Measurements from ENCODE around the gene LTA4H. TPM values are rescaled to one million over a fixed set of nuclear protein-coding genes. Genes with fewer than 3 reads are reported as not detected.

The LTA4H gene
- total RNA-seq, 4 donors from 2014 or later: 105 to 235 (median 123) TPM

- H3K9me3 ChIP-seq: peaks cover 0 to 7% (median 0%) of the 10 kb centered on the region in 3 donors
- TF ChIP-seq POLR2A (IDR thresholded peaks at IDR 0.05) (no peak), CTCF (IDR thresholded peaks at IDR 0.05) (no peak)
- no peaks in the 10 kb centered on the region for H3K36me3 ChIP-seq
- DNase-seq: no peak
- intact Hi-C loops (cut with DNase I): loop anchor here (5.0 kb wide), 2 partner anchors 152 to 337 kb away; no protein-coding TSS in a partner anchor
- WGBS, 2 donors: 82 to 88% methylated on average over 6 of the region's 7 CpGs
- H3K4me3 ChIP-seq: no peak overlapping the region
- peaks cover 0 to 27% (median 4%) of the 10 kb centered on the region in 3 donors for H3K4me1 ChIP-seq
- no peak overlapping the region for H3K27ac ChIP-seq
- no peaks in the 10 kb centered on the region for H3K27me3 ChIP-seq
These were observed 24.7 kb upstream of the LTA4H start for GRCh38 chr12:96060041-96060440.

DNA sequence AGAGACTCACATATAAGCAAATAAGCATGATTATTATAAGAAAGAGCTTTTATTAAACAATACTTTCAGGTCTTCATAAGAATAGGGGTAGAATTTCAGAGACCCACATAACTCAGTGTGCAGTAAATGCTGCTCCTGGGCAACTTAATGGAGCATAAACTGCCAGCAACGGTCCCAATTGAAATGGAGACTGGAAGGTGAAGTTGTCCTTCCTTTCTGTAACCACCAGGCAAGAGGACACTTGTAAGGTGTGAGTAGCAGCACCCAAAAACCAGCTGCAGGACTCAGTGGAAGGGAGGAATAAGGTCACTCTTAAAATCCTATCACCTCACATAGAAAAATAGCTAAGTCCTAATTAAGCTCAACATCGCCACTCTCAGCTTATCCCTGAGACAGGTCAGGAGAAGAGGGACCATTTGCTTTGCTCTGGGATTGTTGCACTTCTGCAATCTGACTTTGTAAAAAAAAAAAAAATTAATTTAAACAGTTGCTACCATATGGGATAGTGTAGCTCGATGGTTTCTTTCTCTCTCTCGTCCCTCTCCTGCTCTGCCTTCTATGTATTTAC, 22.7 kb upstream of the LTA4H start:
- Histone ChIP-seq H3K9me3 (peaks cover 0 to 7% (median 0%) of the 10 kb centered on the region in 3 donors), H3K4me1 (peaks cover 0 to 18% (median 4%) of the 10 kb centered on the region in 3 donors), H3K27ac (no peak overlapping the region), H3K27me3 (no peaks in the 10 kb centered on the region), H3K36me3 (no peaks in the 10 kb centered on the region), H3K4me3 (no peak overlapping the region)
- intact Hi-C loops (cut with DNase I): loop anchor here (5.0 kb wide), 1 partner anchor 459 kb away; no protein-coding TSS in a partner anchor
- WGBS, 2 donors: 80 to 81% methylated on average over 4 of the region's 4 CpGs
- no peak for DNase-seq
- TF ChIP-seq CTCF (IDR thresholded peaks at IDR 0.05) (no peak), POLR2A (IDR thresholded peaks at IDR 0.05) (no peak)

- intact Hi-C loops (cut with DNase I): loop anchor here (5.0 kb wide), 1 partner anchor 460 kb away; no protein-coding TSS in a partner anchor
- H3K27ac ChIP-seq: no peak overlapping the region
- 89 to 98% methylated on average over 7 to 8 of the region's 8 CpGs for WGBS, 2 donors
- no peaks in the 10 kb centered on the region for H3K27me3 ChIP-seq
- no peak for DNase-seq
- H3K9me3 ChIP-seq: peaks cover 0 to 7% (median 0%) of the 10 kb centered on the region in 3 donors
- H3K36me3 ChIP-seq: no peaks in the 10 kb centered on the region
- H3K4me3 ChIP-seq: no peak overlapping the region
- H3K4me1 ChIP-seq: peaks cover 0 to 11% (median under 1%) of the 10 kb centered on the region in 3 donors
- TF ChIP-seq POLR2A (IDR thresholded peaks at IDR 0.05) (no peak), CTCF (IDR thresholded peaks at IDR 0.05) (no peak)
These were observed 21.5 kb upstream of the LTA4H start for GRCh38 chr12:96056646-96057455.

- peak overlapping the region in 2 of 4 donors; percentile 34 to 63 for H3K27ac ChIP-seq
- H3K4me1 ChIP-seq: peaks cover 0 to 4% (median 0%) of the 10 kb centered on the region in 3 donors
- DNase-seq: no peak
- H3K36me3 ChIP-seq: no peaks in the 10 kb centered on the region
- 59 to 66% methylated on average over 4 of the region's 4 CpGs for WGBS, 2 donors
- peaks cover 0 to 7% (median 0%) of the 10 kb centered on the region in 3 donors for H3K9me3 ChIP-seq
- intact Hi-C loops (cut with DNase I): no loop called here
- H3K4me3 ChIP-seq: no peak overlapping the region
- TF ChIP-seq CTCF (IDR thresholded peaks at IDR 0.05) (no peak), POLR2A (IDR thresholded peaks at IDR 0.05) (no peak)
- no peaks in the 10 kb centered on the region for H3K27me3 ChIP-seq
These were observed 18.8 kb upstream of the LTA4H start for GRCh38 chr12:96054244-96054610.

All from esophagus squamous epithelium (tissue), 5 donors.